Vagina (tissue), 2 donors: ENCODE results near the gene PPP6R2. TPM values are rescaled to one million over a fixed set of nuclear protein-coding genes. Genes with fewer than 3 reads are reported as not detected.
"Not testable (repeated sequence)": the region's sequence is repeated elsewhere in the genome, so short reads cannot be mapped to it uniquely, and the experiment has no call there.

Experiments
- DNase-seq, 2 donors: peaks; one replicate each; pipeline ENCODE4 v3.0.0-alpha.2; 2017; ENCODE audit errors: extremely low spot score in 2 of 2
- H3K27ac ChIP-seq: fragments of 200-600 bp; sonication (generic); one replicate; pipeline ENCODE4 v1.5.1; 2019
- H3K27me3 ChIP-seq: fragments of 200-600 bp; sonication (generic); one replicate; pipeline ENCODE4 v1.5.1; 2019
- H3K36me3 ChIP-seq, 2 donors: fragments of 200-600 bp; sonication (generic); one replicate each; pipeline ENCODE4 v1.5.1; 2017 to 2019
- H3K4me1 ChIP-seq: fragments of 200-600 bp; sonication (generic); one replicate; pipeline ENCODE4 v1.5.1; 2019
- H3K4me3 ChIP-seq, 2 donors: fragments of 200-600 bp; sonication (generic); 1 replicate in 1 of 2; 2 replicates in 1 of 2; pipeline ENCODE4 v1.5.1; 2016 to 2019
- H3K9me3 ChIP-seq: fragments of 200-600 bp; sonication (generic); one replicate; pipeline ENCODE4 v1.5.1; 2019
- CTCF ChIP-seq, 3 experiments: fragments of 450-650 bp in 2 of 3; fragments of 200-600 bp in 1 of 3; sonication (generic) in 1 of 3; IDR thresholded peaks; one replicate each; pipeline ENCODE4 v1.5.1; 2017 to 2019; ENCODE audit warnings: antibody characterized with exemption in 3 of 3, mild to moderate bottlenecking in 2 of 3, moderate library complexity in 2 of 3
- POLR2A ChIP-seq, 2 donors: fragments of 450-650 bp; IDR thresholded peaks; one replicate each; pipeline ENCODE4 v1.6.1; 2017; ENCODE audit warnings: antibody characterized with exemption in 2 of 2, mild to moderate bottlenecking in 2 of 2, moderate library complexity in 2 of 2
- POLR2AphosphoS5 ChIP-seq, 2 donors: sonication (generic); formaldehyde crosslinking; IDR thresholded peaks; one replicate each; pipeline ENCODE4 v1.9.0; 2017; ENCODE audit warnings: antibody characterized with exemption in 2 of 2, mild to moderate bottlenecking in 2 of 2, low read depth in 1 of 2; ENCODE audit not compliant: insufficient read depth in 1 of 2
- intact Hi-C: fragments of 100-400 bp; cut with DNase I; formaldehyde crosslinking; loops from one replicate; pipeline ENCODE4 v1.15.1; 2023
- total RNA-seq: library from RNA; depleted of rRNA; stranded (reverse); fragments of >200 nt; gene quantifications from one replicate; pipeline ENCODE4 v1.2.3, GENCODE V29; 2016

Gene PPP6R2
- total RNA-seq, 1 donor from 2014 or later: 49.1 TPM

GRCh38 chr22:50319503-50319951 is 23.6 kb upstream of the PPP6R2 start:
- DNase-seq: no peak
- Histone ChIP-seq H3K36me3 (no peaks in the 10 kb centered on the region), H3K27me3 (no peaks in the 10 kb centered on the region), H3K27ac (no peak overlapping the region), H3K4me1 (no peaks in the 10 kb centered on the region), H3K4me3 (no peak overlapping the region), H3K9me3 (no peaks in the 10 kb centered on the region)
- intact Hi-C loops: no loop called here
- TF ChIP-seq POLR2A (IDR thresholded peaks at IDR 0.05) (no peak), CTCF (IDR thresholded peaks at IDR 0.05) (no peak), POLR2AphosphoS5 (IDR thresholded peaks at IDR 0.05; ENCODE audit: insufficient read depth in 1 of 2, low read depth in 1 of 2) (no peak)

- H3K27me3 ChIP-seq: no peaks in the 10 kb centered on the region
- TF ChIP-seq POLR2A (IDR thresholded peaks at IDR 0.05) (no peak), POLR2AphosphoS5 (IDR thresholded peaks at IDR 0.05; ENCODE audit: insufficient read depth in 1 of 2, low read depth in 1 of 2) (no peak), CTCF (IDR thresholded peaks at IDR 0.05) (no peak)
- H3K27ac ChIP-seq: no peak overlapping the region
- no peaks in the 10 kb centered on the region for H3K4me1 ChIP-seq
- H3K36me3 ChIP-seq: no peaks in the 10 kb centered on the region
- H3K4me3 ChIP-seq: no peak overlapping the region
- no peak for DNase-seq
- H3K9me3 ChIP-seq: no peaks in the 10 kb centered on the region
- intact Hi-C loops: no loop called here
These were observed 23.0 kb upstream of the PPP6R2 start for GRCh38 chr22:50320116-50320515.

GRCh38 chr22:50320671-50321325 is 22.3 kb upstream of the PPP6R2 start:
- peaks cover 1% of the 10 kb centered on the region for H3K4me1 ChIP-seq
- intact Hi-C loops: no loop called here
- H3K27me3 ChIP-seq: no peaks in the 10 kb centered on the region
- H3K27ac ChIP-seq: no peak overlapping the region
- H3K36me3 ChIP-seq: no peaks in the 10 kb centered on the region
- H3K4me3 ChIP-seq: no peak overlapping the region
- no peak for TF ChIP-seq POLR2AphosphoS5 (IDR thresholded peaks at IDR 0.05; ENCODE audit: insufficient read depth in 1 of 2, low read depth in 1 of 2)
- no peak for TF ChIP-seq CTCF (IDR thresholded peaks at IDR 0.05)
- no peak for TF ChIP-seq POLR2A (IDR thresholded peaks at IDR 0.05)
- H3K9me3 ChIP-seq: no peaks in the 10 kb centered on the region
- DNase-seq: no peak

DNA sequence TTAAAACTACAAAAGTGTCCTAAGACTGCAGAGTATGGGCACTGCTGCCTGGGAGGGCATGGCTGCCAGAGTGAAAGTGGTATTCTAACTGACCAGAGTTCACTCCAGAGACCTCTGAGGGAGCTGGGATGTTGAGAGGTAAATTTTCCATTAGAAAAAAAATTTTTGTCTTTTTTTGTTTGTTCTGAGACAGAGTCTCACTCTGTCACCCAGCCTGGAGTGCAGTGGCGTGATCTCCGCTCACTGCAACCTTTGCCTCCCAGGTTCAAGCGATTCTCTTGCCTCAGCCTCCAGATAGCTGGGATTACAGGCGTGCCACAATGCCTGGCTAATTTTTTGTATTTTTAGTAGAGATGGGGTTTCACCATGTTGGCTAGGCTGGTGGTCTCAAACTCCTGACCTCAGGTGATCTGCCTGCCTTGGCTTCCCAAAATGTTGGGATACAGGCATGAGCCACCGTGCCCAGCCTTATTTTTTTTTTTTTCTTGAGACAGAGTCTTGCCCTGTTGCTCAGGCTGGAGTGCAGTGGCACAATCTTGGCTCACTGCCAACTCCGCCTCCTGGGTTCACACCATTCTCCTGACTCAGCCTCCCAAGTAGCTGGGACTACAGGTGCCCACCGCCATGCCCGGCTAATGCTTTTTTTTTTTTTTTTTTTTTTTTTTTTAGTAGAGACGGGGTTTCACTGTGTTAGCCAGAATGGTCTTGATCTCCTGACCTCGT is 20.6 kb upstream of the PPP6R2 start:
- H3K9me3 ChIP-seq, H3K36me3 ChIP-seq, H3K27me3 ChIP-seq, H3K27ac ChIP-seq, DNase-seq, H3K4me3 ChIP-seq, intact Hi-C loops: not testable (repeated sequence)
- peaks cover 12% of the 10 kb centered on the region for H3K4me1 ChIP-seq

GRCh38 chr22:50323900-50324299 is 19.2 kb upstream of the PPP6R2 start:
- intact Hi-C loops: no loop called here
- no peaks in the 10 kb centered on the region for H3K27me3 ChIP-seq
- DNase-seq: no peak
- TF ChIP-seq CTCF (IDR thresholded peaks at IDR 0.05) (no peak), POLR2A (IDR thresholded peaks at IDR 0.05) (no peak), POLR2AphosphoS5 (IDR thresholded peaks at IDR 0.05; ENCODE audit: insufficient read depth in 1 of 2, low read depth in 1 of 2) (no peak)
- no peak overlapping the region for H3K27ac ChIP-seq
- no peaks in the 10 kb centered on the region for H3K36me3 ChIP-seq
- H3K4me3 ChIP-seq: no peak overlapping the region
- H3K4me1 ChIP-seq: peaks cover 17% of the 10 kb centered on the region
- no peaks in the 10 kb centered on the region for H3K9me3 ChIP-seq
